Measurements from ENCODE around the gene PLXNA4.

Gene PLXNA4

DNA sequence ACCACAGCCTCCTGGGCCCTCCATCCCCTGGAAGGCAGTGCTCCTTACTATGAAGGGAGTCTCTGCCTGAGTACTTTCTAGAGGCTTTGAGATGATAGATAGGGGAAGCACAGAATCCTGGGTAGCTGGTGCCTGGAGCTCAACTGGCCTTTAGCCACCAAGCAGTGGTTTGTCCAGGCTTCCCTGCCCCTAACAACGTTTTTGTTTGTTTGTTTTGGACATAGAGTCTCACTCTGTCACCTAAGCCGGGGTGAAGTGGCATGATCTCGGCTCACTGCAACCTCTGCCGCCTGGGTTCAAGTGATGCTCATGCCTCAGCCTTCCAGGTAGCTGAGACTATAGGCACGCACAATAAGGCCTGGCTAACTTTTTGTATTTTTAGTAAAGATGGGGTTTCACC, 289.4 kb downstream of the PLXNA4 start:
- CTCF ChIA-PET, result no interaction called here

DNA sequence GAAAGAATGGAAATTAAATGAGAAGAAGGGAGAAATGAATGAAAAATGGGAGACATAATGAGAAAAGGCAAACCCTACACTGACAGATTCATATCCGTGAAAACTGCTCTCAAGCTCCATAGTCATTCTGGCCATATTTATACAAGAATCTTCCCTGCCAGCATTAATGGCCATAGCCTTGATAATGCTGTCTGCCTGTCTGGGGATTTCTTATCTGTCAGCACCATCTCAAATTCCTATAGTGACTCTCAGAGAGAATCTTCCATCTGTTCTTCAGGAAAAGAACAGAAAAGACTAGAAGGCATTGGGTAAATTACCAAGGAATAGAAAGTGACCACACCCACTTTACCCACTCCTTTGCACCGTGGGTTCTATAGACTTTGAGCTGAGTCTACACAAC, 295.9 kb downstream of the PLXNA4 start:
- TF ChIP-seq LEF1 (IDR thresholded peaks at IDR 0.05; ENCODE audit: borderline replicate concordance) (no peak), FOXA1 (IDR thresholded peaks at IDR 0.05) (no peak), ZNF384 (IDR thresholded peaks at IDR 0.05) (no peak), HDGF (IDR thresholded peaks at IDR 0.05; ENCODE audit: borderline replicate concordance) (no peak), FOXK2 (IDR thresholded peaks at IDR 0.05) (no peak), SUZ12 (IDR thresholded peaks at IDR 0.05) (no peak), FOXM1 (IDR thresholded peaks at IDR 0.05; ENCODE audit: borderline replicate concordance) (no peak), ELF4 (IDR thresholded peaks at IDR 0.05) (no peak)
- POLR2A ChIA-PET, result no interaction called here
- no peak for DNase-seq (ENCODE audit: extremely low spot score)
- CTCF ChIA-PET, result no interaction called here

More for the DNA sequence above, 289.4 kb downstream of the PLXNA4 start:
- TF ChIP-seq SP1 (IDR thresholded peaks at IDR 0.05) (no peak), CTBP1 (IDR thresholded peaks at IDR 0.05; ENCODE audit: borderline replicate concordance) (no peak), FOXA1 (IDR thresholded peaks at IDR 0.05) (no peak), HDGF (IDR thresholded peaks at IDR 0.05; ENCODE audit: borderline replicate concordance) (no peak), ARNT (IDR thresholded peaks at IDR 0.05) (no peak), FOXM1 (IDR thresholded peaks at IDR 0.05; ENCODE audit: borderline replicate concordance) (no peak), TARDBP (IDR thresholded peaks at IDR 0.05) (no peak), FOXK2 (IDR thresholded peaks at IDR 0.05) (no peak), ELF4 (IDR thresholded peaks at IDR 0.05) (no peak), BHLHE40 (IDR thresholded peaks at IDR 0.05; ENCODE audit: borderline replicate concordance) (no peak), SUZ12 (IDR thresholded peaks at IDR 0.05) (no peak), ZNF384 (IDR thresholded peaks at IDR 0.05) (no peak), LEF1 (IDR thresholded peaks at IDR 0.05; ENCODE audit: borderline replicate concordance) (no peak), L3MBTL2 (conservative IDR thresholded peaks at IDR 0.05) (no peak), NFRKB (IDR thresholded peaks at IDR 0.05) (no peak)
- TF ChIP-seq, protein P1, sequence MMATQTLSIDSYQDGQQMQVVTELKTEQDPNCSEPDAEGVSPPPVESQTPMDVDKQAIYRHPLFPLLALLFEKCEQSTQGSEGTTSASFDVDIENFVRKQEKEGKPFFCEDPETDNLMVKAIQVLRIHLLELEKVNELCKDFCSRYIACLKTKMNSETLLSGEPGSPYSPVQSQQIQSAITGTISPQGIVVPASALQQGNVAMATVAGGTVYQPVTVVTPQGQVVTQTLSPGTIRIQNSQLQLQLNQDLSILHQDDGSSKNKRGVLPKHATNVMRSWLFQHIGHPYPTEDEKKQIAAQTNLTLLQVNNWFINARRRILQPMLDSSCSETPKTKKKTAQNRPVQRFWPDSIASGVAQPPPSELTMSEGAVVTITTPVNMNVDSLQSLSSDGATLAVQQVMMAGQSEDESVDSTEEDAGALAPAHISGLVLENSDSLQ (IDR thresholded peaks at IDR 0.05), result no peak
- POLR2A ChIA-PET, result interaction anchor here (1.3 kb wide), 1 partner anchor 34 kb away, joined by 3 read pairs; no protein-coding TSS in a partner anchor
- no peak for DNase-seq (ENCODE audit: extremely low spot score)

DNA sequence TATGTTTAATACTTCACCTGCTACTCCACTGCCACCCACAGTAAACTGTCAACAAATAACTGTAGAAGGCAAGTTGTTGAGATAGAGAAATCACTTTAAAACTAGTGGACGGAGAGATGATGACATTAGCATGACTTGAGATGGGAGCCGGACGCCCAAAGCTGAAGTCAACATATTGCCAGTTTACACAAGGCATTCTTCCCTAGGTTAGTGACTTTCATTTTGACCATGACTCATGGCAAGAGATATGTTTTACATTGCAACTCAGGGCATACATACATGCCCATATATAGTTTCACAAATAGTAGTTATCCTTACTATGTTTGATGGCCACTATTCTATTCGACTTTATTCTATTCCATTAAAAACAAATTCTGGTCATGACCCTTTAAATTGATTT, 296.6 kb downstream of the PLXNA4 start:
- TF ChIP-seq FOXM1 (IDR thresholded peaks at IDR 0.05; ENCODE audit: borderline replicate concordance) (no peak), ARNT (IDR thresholded peaks at IDR 0.05) (no peak), FOXK2 (IDR thresholded peaks at IDR 0.05) (no peak), HDGF (IDR thresholded peaks at IDR 0.05; ENCODE audit: borderline replicate concordance) (no peak), SP1 (IDR thresholded peaks at IDR 0.05) (no peak), CTBP1 (IDR thresholded peaks at IDR 0.05; ENCODE audit: borderline replicate concordance) (no peak), L3MBTL2 (conservative IDR thresholded peaks at IDR 0.05) (no peak), BHLHE40 (IDR thresholded peaks at IDR 0.05; ENCODE audit: borderline replicate concordance) (no peak), SUZ12 (IDR thresholded peaks at IDR 0.05) (no peak), ZNF384 (IDR thresholded peaks at IDR 0.05) (no peak), LEF1 (IDR thresholded peaks at IDR 0.05; ENCODE audit: borderline replicate concordance) (no peak), TARDBP (IDR thresholded peaks at IDR 0.05) (no peak), FOXA1 (IDR thresholded peaks at IDR 0.05) (no peak), NFRKB (IDR thresholded peaks at IDR 0.05) (no peak), ELF4 (IDR thresholded peaks at IDR 0.05) (no peak)
- TF ChIP-seq, protein P1 (IDR thresholded peaks at IDR 0.05), result no peak

DNA sequence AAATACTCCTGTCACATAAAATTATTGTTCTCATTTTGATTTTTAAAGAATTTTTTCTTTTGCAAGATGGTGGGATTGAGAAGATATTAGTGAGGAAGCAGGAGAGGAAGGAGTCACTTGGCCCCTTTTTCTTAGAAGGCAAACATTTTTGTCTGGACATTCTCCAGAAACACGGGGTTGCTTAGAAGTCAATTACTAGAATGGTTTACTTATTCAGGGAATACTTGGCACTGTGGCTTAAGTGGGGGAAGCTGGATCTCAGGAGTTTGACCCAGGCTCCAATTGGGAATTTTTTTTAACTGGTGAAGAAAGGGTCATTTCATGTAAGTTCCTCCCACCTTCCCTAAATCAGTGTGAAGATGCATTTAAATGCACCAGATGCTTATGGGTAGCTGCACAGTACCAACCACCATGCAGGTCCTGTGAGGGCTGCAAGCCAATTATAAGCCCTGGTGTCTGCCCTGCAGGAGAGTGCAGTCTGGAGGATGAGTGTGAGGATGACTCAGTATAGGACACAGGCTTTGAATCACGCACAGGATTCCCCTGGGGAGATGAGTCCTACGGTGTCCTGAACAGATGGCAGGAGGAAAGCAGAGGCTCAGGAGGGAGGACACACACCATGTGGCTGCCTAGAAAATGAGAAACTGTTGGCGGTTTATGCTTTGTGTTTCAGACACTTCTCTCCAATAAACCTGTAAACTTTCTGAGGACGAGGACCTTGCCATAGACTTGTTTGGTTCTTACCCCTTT, 299.1 kb downstream of the PLXNA4 start:
- ChIA-PET CTCF (interaction anchor here (0.6 kb wide), 1 partner anchor 24 kb away, joined by 3 read pairs; no protein-coding TSS in a partner anchor), POLR2A (no interaction called here)
- DNase-seq (ENCODE audit: extremely low spot score), result no peak
- TF ChIP-seq FOXK2 (IDR thresholded peaks at IDR 0.05) (no peak), FOXM1 (IDR thresholded peaks at IDR 0.05; ENCODE audit: borderline replicate concordance) (no peak), ELF4 (IDR thresholded peaks at IDR 0.05) (no peak), ARNT (IDR thresholded peaks at IDR 0.05) (no peak), LEF1 (IDR thresholded peaks at IDR 0.05; ENCODE audit: borderline replicate concordance) (no peak), FOXA1 (IDR thresholded peaks at IDR 0.05) (no peak), NFRKB (IDR thresholded peaks at IDR 0.05) (no peak), ZNF384 (IDR thresholded peaks at IDR 0.05) (no peak), HDGF (IDR thresholded peaks at IDR 0.05; ENCODE audit: borderline replicate concordance) (no peak), SUZ12 (IDR thresholded peaks at IDR 0.05) (no peak), BHLHE40 (IDR thresholded peaks at IDR 0.05; ENCODE audit: borderline replicate concordance) (no peak), CTBP1 (IDR thresholded peaks at IDR 0.05; ENCODE audit: borderline replicate concordance) (no peak), TARDBP (IDR thresholded peaks at IDR 0.05) (no peak), L3MBTL2 (conservative IDR thresholded peaks at IDR 0.05) (no peak), SP1 (IDR thresholded peaks at IDR 0.05) (no peak)
- TF ChIP-seq, protein P1 (IDR thresholded peaks at IDR 0.05), result no peak

More for the DNA sequence above, 296.6 kb downstream of the PLXNA4 start:
- ChIA-PET CTCF (no interaction called here), POLR2A (no interaction called here)
- no peak for DNase-seq (ENCODE audit: extremely low spot score)

DNA sequence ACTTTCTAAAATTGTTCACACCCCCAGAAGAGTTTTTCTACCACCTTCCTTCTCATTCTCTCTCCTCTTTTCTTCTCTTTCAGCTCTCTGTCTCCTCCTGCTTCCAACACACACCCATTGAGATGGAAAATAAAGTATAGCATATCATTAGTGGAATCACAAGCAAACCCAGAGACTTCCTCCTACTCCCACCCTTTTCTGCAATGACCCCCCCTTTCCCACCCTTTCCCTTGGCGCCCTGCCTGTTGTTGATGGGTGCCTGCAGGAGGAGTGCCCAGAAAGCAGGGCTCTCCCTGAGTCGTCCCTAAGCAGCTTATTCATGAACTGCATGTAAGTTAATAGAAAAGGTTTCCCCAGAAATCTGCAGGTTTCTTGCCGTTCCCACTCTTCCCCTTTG, 300.0 kb downstream of the PLXNA4 start:
- TF ChIP-seq HDGF (IDR thresholded peaks at IDR 0.05; ENCODE audit: borderline replicate concordance) (no peak), L3MBTL2 (conservative IDR thresholded peaks at IDR 0.05) (no peak), CTBP1 (IDR thresholded peaks at IDR 0.05; ENCODE audit: borderline replicate concordance) (no peak), ELF4 (IDR thresholded peaks at IDR 0.05) (no peak), NFRKB (IDR thresholded peaks at IDR 0.05) (no peak), FOXM1 (IDR thresholded peaks at IDR 0.05; ENCODE audit: borderline replicate concordance) (no peak)
- TF ChIP-seq, protein P1 (IDR thresholded peaks at IDR 0.05), result no peak
- ChIA-PET CTCF (interaction anchor here (0.6 kb wide), 1 partner anchor 23 kb away, joined by 3 read pairs; no protein-coding TSS in a partner anchor), POLR2A (no interaction called here)
- DNase-seq (ENCODE audit: extremely low spot score), result no peak
